ENCODE data around the gene CLIP2.

GRCh38 chr7:74263399-74264120, 25.6 kb upstream of the CLIP2 start:
- TF ChIP-seq CTCF (IDR thresholded peaks at IDR 0.05; ENCODE audit: borderline replicate concordance, extremely low read depth, low read length, poor library complexity, severe bottlenecking) (no peak), EZH2 (IDR thresholded peaks at IDR 0.05; ENCODE audit: borderline replicate concordance, low read depth, low read length, severe bottlenecking) (no peak)
